ENCODE data around the gene ASB18.

The ASB18 gene

DNA sequence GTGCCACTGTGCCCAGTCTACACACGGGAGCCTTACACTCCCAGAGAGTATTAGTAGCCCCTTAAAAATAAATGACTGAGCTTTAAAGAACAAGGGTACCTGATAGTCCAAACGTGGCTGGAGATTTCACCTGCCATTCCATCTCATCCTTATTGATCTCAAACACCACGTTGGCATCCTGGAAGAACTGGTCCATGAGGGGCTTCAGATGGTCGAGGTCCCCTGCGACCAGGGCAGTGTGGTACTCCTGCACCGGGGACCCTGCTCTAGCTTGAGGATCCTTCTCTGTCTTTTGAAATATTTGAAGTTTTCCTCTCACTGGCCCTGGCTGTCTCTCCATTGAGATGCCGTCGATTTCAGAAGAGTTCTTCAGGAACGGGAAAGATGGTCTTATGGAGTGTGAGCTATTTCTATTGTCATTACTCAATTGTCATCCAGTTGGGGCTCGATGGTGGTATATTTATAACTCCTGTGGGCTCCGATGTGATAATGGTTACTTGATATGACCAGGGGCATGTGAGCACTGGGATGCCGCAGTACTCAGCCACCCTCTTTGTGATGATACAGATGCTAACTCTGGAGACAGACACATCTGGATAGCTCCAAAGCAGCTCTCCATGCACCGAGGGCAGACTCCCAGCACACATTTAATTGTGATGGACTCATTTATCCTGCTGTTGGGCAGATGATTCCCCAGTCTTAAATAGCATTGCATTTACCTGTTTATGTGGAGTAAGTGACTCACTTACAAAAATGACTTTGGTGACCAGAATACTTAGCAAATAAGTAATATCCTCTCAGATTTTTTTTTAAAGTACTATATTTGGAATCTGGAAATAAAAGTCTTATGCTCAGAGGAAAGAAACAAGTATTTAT lies 22.8 kb downstream of the ASB18 start:
- no peaks in the 10 kb centered on the region for H3K9me3 ChIP-seq (ENCODE audit: control insufficient read depth, low read length)
- H3K4me2 ChIP-seq (ENCODE audit: low read length) = no peak overlapping the region
- TF ChIP-seq, protein P1, sequence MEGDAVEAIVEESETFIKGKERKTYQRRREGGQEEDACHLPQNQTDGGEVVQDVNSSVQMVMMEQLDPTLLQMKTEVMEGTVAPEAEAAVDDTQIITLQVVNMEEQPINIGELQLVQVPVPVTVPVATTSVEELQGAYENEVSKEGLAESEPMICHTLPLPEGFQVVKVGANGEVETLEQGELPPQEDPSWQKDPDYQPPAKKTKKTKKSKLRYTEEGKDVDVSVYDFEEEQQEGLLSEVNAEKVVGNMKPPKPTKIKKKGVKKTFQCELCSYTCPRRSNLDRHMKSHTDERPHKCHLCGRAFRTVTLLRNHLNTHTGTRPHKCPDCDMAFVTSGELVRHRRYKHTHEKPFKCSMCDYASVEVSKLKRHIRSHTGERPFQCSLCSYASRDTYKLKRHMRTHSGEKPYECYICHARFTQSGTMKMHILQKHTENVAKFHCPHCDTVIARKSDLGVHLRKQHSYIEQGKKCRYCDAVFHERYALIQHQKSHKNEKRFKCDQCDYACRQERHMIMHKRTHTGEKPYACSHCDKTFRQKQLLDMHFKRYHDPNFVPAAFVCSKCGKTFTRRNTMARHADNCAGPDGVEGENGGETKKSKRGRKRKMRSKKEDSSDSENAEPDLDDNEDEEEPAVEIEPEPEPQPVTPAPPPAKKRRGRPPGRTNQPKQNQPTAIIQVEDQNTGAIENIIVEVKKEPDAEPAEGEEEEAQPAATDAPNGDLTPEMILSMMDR (IDR thresholded peaks at IDR 0.05) = no peak
- no peaks in the 10 kb centered on the region for H3K4me1 ChIP-seq
- H3K27ac ChIP-seq = no peak overlapping the region
- H3K36me3 ChIP-seq (ENCODE audit: control insufficient read depth, insufficient read depth, low read length) = no peaks in the 10 kb centered on the region
- H3K9ac ChIP-seq = no peak overlapping the region
- H3K4me3 ChIP-seq (ENCODE audit: low read depth, low read length) = no peak overlapping the region
- no peaks in the 10 kb centered on the region for H3K79me2 ChIP-seq
- no peaks in the 10 kb centered on the region for H3K27me3 ChIP-seq (ENCODE audit: control insufficient read depth, insufficient read depth, low read length)
- no peak overlapping the region for H2AFZ ChIP-seq

DNA sequence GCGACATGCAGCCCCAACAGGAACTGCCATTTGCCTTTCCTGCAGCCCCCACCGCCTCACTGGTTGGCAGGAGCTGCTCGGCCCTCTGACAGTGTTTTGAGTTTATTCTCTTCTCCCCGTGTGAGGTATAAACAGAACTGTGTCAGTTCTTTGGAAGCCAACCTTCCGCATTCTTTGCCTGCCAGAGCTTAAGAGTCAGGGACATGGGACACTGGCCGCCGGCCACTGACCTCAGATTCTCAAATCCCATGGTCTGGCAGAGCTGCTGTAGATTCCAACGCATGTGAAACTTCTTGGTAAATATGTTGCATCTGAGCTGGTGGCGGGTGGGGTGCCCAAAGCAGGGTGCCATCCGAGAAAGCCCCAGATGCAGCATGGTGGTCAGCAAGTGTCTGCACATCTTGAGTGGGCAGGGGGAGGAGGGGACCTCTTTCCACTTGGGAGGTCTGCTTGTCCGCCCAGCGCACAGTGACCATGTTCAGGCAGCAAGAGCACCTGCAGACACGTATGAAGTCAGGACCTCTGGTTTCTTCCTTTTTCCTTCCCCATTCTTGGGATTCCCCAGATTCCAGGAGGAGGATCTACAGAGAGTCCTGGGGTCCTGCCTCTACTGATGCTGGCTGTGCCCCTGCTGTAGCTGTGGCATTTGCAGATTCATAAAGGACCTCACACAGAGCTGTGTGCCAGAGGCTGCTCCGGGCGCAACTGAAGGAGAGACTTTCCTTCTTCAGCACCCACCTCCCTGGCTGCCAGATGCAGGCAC lies 23.8 kb downstream of the ASB18 start:
- TF ChIP-seq, protein P1 (IDR thresholded peaks at IDR 0.05) = no peak
- Histone ChIP-seq H3K9me3 (ENCODE audit: control insufficient read depth, low read length) (no peaks in the 10 kb centered on the region), H3K4me3 (ENCODE audit: low read depth, low read length) (no peak overlapping the region), H3K4me1 (no peaks in the 10 kb centered on the region), H3K4me2 (ENCODE audit: low read length) (no peak overlapping the region), H3K27me3 (ENCODE audit: control insufficient read depth, insufficient read depth, low read length) (no peaks in the 10 kb centered on the region), H3K79me2 (no peaks in the 10 kb centered on the region), H3K9ac (no peak overlapping the region), H3K36me3 (ENCODE audit: control insufficient read depth, insufficient read depth, low read length) (no peaks in the 10 kb centered on the region), H3K27ac (no peak overlapping the region), H2AFZ (no peak overlapping the region)

DNA sequence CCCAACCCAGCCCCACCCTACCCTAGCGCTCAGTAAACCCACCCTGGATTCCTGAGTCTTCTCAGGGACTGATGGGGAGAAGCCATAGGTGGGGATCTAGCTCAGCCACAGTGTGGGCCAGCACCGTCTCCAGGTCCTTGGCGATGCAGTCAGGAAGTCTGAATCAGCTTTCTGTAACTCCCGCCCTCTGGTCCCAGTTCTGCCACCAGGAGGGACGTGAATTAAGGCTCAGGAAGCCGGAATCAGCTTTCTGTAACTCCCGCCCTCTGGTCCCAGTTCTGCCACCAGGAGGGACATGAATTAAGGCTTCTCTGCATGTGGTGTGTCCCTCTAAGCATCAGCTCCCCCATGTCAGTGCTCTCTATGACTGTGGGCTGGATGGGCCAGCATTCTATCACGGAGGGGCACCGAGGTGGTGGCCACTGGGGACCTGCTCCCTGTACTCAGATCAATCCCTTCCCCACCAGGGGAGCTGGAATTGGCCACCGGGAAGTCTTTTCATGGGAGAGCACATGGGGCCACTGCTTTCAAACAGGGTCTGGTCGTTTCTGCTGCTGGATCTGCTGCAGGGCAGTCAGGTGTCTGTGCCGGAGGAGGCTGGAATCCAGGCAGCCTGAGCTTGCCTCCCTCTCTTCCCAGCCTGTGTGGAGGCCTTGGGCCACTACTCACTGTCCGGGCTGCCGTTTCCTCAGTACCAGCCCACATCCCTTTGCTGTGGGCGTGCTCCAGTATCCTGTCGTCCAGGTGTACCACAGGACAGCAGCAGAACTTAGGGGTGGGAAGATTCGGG lies 24.7 kb downstream of the ASB18 start:
- no peak overlapping the region for H2AFZ ChIP-seq
- H3K4me2 ChIP-seq (ENCODE audit: low read length) = no peak overlapping the region
- no peaks in the 10 kb centered on the region for H3K36me3 ChIP-seq (ENCODE audit: control insufficient read depth, insufficient read depth, low read length)
- H3K27me3 ChIP-seq (ENCODE audit: control insufficient read depth, insufficient read depth, low read length) = no peaks in the 10 kb centered on the region
- no peaks in the 10 kb centered on the region for H3K79me2 ChIP-seq
- H3K9me3 ChIP-seq (ENCODE audit: control insufficient read depth, low read length) = no peaks in the 10 kb centered on the region
- TF ChIP-seq, protein P1 (IDR thresholded peaks at IDR 0.05) = no peak
- H3K9ac ChIP-seq = no peak overlapping the region
- no peak overlapping the region for H3K4me3 ChIP-seq (ENCODE audit: low read depth, low read length)
- H3K4me1 ChIP-seq = no peaks in the 10 kb centered on the region
- no peak overlapping the region for H3K27ac ChIP-seq

DNA sequence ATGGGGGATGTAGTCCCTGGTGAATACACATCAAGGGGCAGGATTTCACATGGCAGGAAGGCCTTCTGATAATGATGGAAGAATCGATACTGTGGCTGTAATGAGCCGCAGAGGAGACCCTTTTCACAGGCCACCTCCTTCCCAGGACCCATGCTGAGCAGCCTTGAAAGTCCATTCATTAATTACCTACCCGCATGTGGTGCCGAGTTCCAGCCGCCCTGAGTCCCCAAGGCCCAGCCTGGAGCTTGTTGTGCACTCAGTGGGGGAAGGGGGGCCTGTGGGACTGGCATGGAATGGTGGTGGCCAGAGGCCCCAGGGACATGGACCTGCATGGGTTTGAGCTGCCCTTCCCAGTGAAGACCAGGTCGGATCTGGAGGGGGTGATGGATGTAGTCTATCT lies 25.5 kb downstream of the ASB18 start:
- no peaks in the 10 kb centered on the region for H3K9me3 ChIP-seq (ENCODE audit: control insufficient read depth, low read length)
- H3K27me3 ChIP-seq (ENCODE audit: control insufficient read depth, insufficient read depth, low read length) = no peaks in the 10 kb centered on the region
- H2AFZ ChIP-seq = no peak overlapping the region
- no peaks in the 10 kb centered on the region for H3K36me3 ChIP-seq (ENCODE audit: control insufficient read depth, insufficient read depth, low read length)
- H3K4me2 ChIP-seq (ENCODE audit: low read length) = no peak overlapping the region
- TF ChIP-seq, protein P1 (IDR thresholded peaks at IDR 0.05) = no peak
- H3K79me2 ChIP-seq = no peaks in the 10 kb centered on the region
- no peaks in the 10 kb centered on the region for H3K4me1 ChIP-seq
- no peak overlapping the region for H3K27ac ChIP-seq
- no peak overlapping the region for H3K4me3 ChIP-seq (ENCODE audit: low read depth, low read length)
- H3K9ac ChIP-seq = no peak overlapping the region

Measured in parathyroid adenoma (tissue), 2 donors.